ENCODE results near the gene TMOD1. TPM values are rescaled to one million over a fixed set of nuclear protein-coding genes. Genes with fewer than 3 reads are reported as not detected.
"Not testable (repeated sequence)": the region's sequence is repeated elsewhere in the genome, so short reads cannot be mapped to it uniquely, and the experiment has no call there.

TMOD1 gene
- total RNA-seq, 1 experiment from 2014 or later, result not detected

DNA sequence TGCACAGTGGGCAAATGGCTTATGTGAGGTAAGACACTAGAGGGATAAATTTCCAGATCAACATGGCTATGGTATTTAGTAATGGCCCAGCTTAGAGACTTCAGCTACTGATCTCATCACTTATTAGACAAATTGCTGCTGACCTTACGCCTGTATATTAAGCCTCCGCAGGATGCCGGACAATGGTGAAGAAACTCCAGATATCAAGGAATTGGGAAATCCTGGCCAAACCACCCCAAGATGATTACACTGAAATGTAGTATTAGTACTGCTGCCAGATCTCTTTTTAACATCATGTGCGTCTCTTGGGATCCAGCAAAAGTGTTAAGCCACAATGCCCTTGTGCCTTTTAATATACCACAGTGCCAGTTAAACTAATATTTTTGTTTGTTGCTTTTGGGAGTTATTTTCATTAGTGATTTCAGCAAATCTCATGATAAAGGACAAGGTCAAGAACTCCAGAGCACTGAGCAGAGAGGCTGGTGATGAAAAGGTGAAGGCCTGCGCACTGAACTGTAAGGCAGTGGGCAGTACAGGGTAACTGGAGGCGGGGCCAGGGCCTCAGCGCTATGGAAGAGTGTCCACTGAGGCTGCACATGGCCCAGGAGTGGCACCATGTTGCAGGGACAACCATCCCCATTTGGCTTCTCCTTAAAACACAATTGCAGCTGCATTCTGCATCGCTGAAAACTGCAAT lies 99.2 kb downstream of the TMOD1 start:
- Histone ChIP-seq H3K4me1 (replicated peaks) (no peaks in the 10 kb centered on the region), H3K36me3 (peaks cover 20% of the 10 kb centered on the region), H3K27ac (no peak overlapping the region), H3K27me3 (replicated peaks) (no peaks in the 10 kb centered on the region), H3K4me3 (no peak overlapping the region), H3K9me3 (replicated peaks) (no peaks in the 10 kb centered on the region)
- no peak for DNase-seq (ENCODE audit: low read depth in 1 of 2, low spot score in 2 of 2)

DNA sequence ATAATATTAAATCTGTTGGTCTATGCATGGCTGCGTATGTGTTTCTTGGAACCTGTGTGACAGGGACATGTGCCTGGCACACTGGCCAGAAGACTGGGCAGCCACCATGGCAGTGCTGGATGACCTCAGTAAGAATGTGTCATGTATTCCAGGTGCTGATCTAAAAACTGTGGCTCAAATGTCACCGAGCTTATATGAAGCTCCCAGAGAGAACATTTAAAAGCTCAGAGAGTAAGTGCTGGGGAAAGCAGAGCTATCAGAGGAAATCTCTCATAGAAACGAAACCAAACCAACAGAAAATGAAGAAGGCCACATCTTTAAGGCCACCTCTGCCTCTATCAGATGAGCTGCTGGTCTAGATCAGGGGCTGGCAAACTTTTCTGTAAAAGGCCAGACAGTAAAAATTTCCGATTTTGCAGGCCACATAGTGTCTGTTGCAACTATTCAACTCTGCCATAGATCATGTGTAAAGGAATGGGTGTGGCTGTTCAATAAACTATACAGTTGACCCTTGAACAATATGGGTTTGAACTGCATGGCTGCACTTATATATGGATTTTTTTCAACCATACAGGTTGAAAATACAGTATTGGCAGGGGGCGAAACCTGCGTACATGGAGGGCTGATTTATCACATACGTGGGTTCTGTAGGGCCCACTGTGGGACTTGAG lies 99.9 kb downstream of the TMOD1 start:
- Histone ChIP-seq H3K4me1 (replicated peaks) (no peaks in the 10 kb centered on the region), H3K4me3 (no peak overlapping the region), H3K36me3 (peaks cover 20% of the 10 kb centered on the region), H3K27me3 (replicated peaks) (no peaks in the 10 kb centered on the region), H3K27ac (no peak overlapping the region), H3K9me3 (replicated peaks) (no peaks in the 10 kb centered on the region)
- no peak for DNase-seq (ENCODE audit: low read depth in 1 of 2, low spot score in 2 of 2)

DNA sequence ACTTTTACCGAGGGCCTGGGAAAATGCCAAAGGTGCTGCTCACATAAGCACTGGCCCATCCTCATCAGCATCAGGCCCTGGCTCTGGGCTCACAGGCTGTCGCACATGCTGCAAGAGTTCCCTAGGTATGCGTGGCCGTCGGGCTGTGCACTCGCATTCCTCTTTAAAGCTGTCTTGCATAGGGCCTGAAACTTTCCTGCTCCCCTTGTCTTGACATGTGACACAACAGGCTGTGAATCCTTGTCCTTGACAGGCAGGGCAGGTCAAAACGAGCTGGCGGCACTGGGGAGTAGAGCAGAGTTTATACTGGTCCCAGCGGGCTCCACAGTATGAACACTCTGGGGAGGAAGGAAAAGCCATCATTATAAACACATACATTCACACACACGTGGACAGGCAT lies 101.0 kb downstream of the TMOD1 start:
- Histone ChIP-seq H3K36me3 (peaks cover 20% of the 10 kb centered on the region), H3K9me3 (replicated peaks) (no peaks in the 10 kb centered on the region), H3K4me3 (no peak overlapping the region), H3K27me3 (replicated peaks) (no peaks in the 10 kb centered on the region), H3K27ac (no peak overlapping the region), H3K4me1 (replicated peaks) (no peaks in the 10 kb centered on the region)
- DNase-seq (ENCODE audit: low read depth in 1 of 2, low spot score in 2 of 2), result no peak

DNA sequence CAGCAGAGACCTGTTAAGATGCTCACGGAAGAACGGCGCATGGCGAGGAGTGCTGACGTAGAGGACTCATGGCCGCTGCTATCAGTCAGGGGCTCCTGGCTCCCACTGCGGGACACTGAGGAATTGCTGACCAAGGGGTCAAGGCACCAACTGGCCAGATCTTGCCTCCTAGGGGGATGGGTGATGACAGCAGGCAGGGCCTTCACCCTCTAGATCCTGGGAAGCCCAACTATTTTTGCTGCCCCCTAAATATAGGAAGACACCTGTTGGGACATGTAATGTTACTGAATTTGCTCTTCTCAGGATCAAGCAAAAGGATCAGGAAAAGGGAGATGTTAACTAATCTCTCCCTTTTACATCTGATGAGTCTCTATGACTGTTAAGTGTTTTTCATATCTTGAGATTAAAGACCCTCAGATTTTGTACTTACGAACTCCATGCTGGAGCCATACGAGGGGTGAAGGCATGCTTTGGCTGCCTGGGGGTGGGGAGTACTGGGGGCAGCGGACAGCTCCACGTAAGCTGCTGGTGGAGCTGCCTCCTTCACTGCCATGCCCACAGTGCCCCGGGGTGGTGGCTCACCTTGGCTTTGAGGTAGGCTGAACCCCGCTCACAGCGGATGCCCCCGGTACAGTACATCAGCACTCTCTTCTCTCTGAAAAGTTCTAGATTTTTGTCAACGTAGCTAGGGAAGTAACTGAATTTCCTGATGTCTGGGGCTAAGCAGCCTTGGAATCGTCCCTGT lies 103.6 kb downstream of the TMOD1 start:
- Histone ChIP-seq H3K4me3 (no peak overlapping the region), H3K36me3 (peaks cover 20% of the 10 kb centered on the region), H3K27me3 (replicated peaks) (no peaks in the 10 kb centered on the region), H3K9me3 (replicated peaks) (no peaks in the 10 kb centered on the region), H3K27ac (no peak overlapping the region), H3K4me1 (replicated peaks) (no peaks in the 10 kb centered on the region)
- no peak for DNase-seq (ENCODE audit: low read depth in 1 of 2, low spot score in 2 of 2)

DNA sequence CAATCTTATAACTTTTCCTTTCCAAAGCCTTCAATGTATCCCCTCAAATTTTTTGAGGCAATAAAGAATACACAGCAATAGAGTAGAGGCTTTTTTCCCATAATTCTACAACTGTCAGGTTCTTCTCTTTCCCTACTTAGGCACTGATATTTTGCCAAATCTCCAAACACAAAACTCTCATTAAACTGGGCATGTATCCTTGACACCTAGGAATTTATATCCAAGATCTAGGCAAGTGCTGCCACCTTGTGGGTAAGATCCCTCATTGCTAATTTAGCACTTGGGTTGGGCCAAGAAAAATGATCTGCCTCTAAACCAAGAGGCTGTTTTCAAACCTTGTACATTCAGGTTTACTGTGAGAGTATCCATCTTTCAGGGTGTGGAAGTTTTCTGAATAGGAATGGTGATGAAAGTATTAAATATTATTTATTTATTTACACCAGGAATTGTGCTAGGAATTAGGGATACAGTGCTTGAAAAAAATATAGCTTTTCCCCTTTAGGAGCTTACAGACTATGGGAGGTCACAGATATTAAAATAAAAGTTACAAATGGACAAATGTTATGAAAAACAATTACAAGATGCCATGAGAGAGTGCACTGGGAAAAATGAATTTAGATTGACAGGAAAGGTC lies 114.1 kb downstream of the TMOD1 start:
- H3K4me1 ChIP-seq (replicated peaks), result no peaks in the 10 kb centered on the region
- no peaks in the 10 kb centered on the region for H3K9me3 ChIP-seq (replicated peaks)
- H3K36me3 ChIP-seq, result peaks cover 31% of the 10 kb centered on the region
- H3K27me3 ChIP-seq (replicated peaks), result no peaks in the 10 kb centered on the region
- peak in 1 of 2 experiments; percentile 33 for DNase-seq (ENCODE audit: low read depth in 1 of 2, low spot score in 2 of 2)
- no peak overlapping the region for H3K4me3 ChIP-seq
- H3K27ac ChIP-seq, result no peak overlapping the region

DNA sequence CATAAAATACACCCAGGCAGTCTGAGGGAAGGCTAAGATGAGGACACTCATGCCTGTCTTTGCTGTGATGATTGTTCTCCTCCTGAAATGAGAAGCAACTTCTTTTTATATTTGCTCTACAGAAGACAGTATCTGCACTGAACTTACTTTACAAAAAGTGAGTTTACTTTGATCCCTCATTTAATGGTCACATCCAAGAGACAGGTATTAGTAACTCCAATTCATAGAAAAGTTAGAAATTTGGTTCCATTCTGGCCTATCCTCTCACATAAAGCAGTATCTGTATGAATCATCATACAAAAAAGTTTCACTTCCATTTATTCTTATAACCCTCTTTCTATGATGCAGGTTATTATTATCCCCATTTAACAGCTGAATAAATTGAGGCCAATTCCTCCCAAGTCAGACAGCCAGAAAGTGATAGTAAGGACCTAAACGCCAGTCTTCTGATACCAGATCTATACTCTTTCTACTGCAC lies 116.5 kb downstream of the TMOD1 start:
- Histone ChIP-seq H3K27ac (no peak overlapping the region), H3K27me3 (replicated peaks) (no peaks in the 10 kb centered on the region), H3K9me3 (replicated peaks) (no peaks in the 10 kb centered on the region), H3K4me3 (no peak overlapping the region), H3K4me1 (replicated peaks) (no peaks in the 10 kb centered on the region), H3K36me3 (peaks cover 22% of the 10 kb centered on the region)
- no peak for DNase-seq (ENCODE audit: low read depth in 1 of 2, low spot score in 2 of 2)

DNA sequence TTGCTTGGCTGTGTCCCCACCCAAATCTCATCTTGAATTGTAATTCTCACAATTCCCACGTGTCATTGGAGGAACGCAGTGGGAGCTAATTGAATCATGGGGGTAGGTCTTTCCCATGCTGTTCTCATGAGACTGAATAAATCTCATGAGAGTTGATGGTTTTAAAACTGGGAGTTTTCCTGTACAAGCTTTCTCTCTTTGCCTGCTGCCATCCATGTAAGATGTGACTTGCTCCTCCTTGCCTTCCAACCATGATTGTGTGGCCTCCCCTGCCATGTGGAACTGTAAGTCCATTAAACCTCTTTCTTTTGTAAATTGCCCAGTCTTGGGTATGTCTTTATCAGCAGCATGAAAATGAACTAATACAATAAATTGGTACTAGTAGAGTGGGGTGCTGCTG lies 118.6 kb downstream of the TMOD1 start:
- H3K27ac ChIP-seq; H3K9me3 ChIP-seq (replicated peaks); H3K4me1 ChIP-seq (replicated peaks); H3K27me3 ChIP-seq (replicated peaks); H3K4me3 ChIP-seq; DNase-seq (ENCODE audit: low read depth in 1 of 2, low spot score in 2 of 2): not testable (repeated sequence)
- peaks cover 19% of the 10 kb centered on the region for H3K36me3 ChIP-seq

DNA sequence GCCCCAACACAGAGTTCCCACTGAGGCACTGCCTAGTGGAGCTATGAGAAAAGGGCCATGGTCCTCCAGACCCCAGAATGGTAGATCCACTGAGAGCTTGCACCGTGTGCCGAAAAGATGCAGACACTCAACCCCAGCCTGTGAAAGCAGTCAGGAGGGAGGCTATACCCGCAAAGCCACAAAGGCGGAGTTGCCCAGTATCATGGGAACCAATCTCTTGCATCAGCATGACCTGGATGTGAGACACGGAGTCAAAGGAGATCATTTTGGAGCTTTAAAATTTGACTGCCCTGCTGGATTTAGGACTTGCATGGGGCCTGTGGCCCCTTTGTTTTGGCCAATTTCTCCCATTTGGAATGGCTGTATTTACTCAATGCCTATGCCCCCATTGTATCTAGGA lies 121.0 kb downstream of the TMOD1 start:
- not testable (repeated sequence) for DNase-seq (ENCODE audit: low read depth in 1 of 2, low spot score in 2 of 2); H3K4me1 ChIP-seq (replicated peaks); H3K9me3 ChIP-seq (replicated peaks); H3K27me3 ChIP-seq (replicated peaks); H3K27ac ChIP-seq; H3K4me3 ChIP-seq
- peaks cover 20% of the 10 kb centered on the region for H3K36me3 ChIP-seq

DNA sequence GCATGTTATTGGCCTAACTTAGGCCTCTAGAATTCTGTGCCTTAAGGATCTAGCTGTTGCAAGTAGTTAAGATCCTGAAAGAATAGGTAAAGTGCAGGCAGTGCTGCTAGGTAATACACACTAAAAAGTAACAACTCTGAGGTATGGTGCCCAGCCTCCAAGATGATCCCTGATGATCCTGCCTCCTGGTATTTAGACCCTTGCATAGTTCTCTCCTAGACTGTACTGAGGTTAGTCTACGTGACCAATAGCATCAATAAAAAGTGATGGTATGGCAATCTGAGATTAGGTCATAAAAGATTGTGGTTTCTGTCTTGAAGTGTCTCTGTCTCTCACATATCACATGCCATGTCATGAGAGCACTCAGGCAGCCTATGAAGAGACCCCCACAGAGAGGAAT lies 122.5 kb downstream of the TMOD1 start:
- H3K36me3 ChIP-seq, result peaks cover 19% of the 10 kb centered on the region
- H3K4me3 ChIP-seq, result no peak overlapping the region
- no peak for DNase-seq (ENCODE audit: low read depth in 1 of 2, low spot score in 2 of 2)
- no peaks in the 10 kb centered on the region for H3K9me3 ChIP-seq (replicated peaks)
- H3K27me3 ChIP-seq (replicated peaks), result no peaks in the 10 kb centered on the region
- peaks cover 19% of the 10 kb centered on the region for H3K4me1 ChIP-seq (replicated peaks)
- no peak overlapping the region for H3K27ac ChIP-seq

DNA sequence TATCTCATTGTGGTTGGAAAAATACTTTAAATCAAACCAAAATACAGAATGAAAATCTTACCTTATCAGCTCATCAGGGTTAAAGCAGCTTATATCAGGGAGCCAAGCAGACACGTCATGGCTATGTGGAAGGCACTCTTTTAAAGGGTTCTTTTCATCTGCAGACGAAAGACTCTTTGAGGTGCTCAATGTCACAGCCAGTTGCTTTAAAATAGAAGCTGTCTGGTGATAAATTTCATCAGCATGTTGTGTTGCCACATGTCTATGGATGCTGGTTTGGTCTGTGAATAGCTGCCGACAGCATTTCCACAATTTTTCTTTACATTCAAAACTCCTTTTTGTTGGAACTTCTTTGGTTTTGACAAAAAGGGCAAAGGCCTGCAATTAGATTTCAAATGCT lies 124.2 kb downstream of the TMOD1 start:
- no peak overlapping the region for H3K4me3 ChIP-seq
- H3K4me1 ChIP-seq (replicated peaks), result peaks cover 19% of the 10 kb centered on the region
- H3K9me3 ChIP-seq (replicated peaks), result no peaks in the 10 kb centered on the region
- H3K27me3 ChIP-seq (replicated peaks), result no peaks in the 10 kb centered on the region
- no peak for DNase-seq (ENCODE audit: low read depth in 1 of 2, low spot score in 2 of 2)
- H3K36me3 ChIP-seq, result peaks cover 14% of the 10 kb centered on the region
- H3K27ac ChIP-seq, result no peak overlapping the region

DNA sequence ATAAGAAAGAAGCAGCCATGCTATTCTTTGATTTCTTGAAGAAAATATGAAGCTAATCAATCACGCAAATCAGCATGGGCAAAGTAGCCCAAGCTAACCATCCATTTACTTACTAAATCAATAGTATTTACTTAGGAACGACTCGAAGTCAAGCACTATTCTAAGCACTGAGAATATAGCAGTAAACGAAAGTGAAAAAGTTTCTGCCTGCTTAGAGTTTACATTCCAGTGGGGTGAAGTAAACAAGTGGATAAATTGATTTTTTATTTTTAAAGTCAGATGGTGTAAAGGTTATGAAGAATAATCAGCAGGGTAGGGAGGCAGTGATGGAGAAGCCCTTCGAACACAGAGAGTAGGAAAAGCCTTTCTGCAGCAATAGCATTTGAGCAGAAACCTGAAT lies 126.2 kb downstream of the TMOD1 start:
- no peaks in the 10 kb centered on the region for H3K9me3 ChIP-seq (replicated peaks)
- no peaks in the 10 kb centered on the region for H3K27me3 ChIP-seq (replicated peaks)
- no peak for DNase-seq (ENCODE audit: low read depth in 1 of 2, low spot score in 2 of 2)
- H3K4me3 ChIP-seq, result no peak overlapping the region
- H3K27ac ChIP-seq, result no peak overlapping the region
- H3K36me3 ChIP-seq, result peaks cover 12% of the 10 kb centered on the region
- peaks cover 25% of the 10 kb centered on the region for H3K4me1 ChIP-seq (replicated peaks)

DNA sequence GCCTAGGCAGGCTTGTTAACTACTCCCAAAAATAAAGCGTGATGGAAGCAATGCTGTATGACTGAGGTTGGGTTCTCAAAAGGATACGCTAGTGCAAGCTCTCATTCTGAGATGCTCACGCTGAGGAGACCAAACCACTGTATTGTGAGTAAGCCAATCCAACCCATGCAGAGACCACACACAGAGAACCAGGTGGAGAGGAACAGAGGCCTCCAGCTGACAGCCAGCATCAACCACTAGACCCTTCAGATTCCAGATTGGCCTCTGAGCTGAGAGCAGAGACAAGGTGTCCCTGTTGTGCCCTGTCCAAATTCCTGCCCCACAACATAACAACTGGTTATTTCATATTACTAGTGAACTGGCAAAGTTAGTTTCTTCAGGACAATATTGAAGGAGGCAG lies 127.2 kb downstream of the TMOD1 start:
- Histone ChIP-seq H3K27ac (no peak overlapping the region), H3K36me3 (peaks cover 12% of the 10 kb centered on the region), H3K4me3 (no peak overlapping the region), H3K4me1 (replicated peaks) (peaks cover 25% of the 10 kb centered on the region), H3K9me3 (replicated peaks) (no peaks in the 10 kb centered on the region), H3K27me3 (replicated peaks) (no peaks in the 10 kb centered on the region)
- peak in 1 of 2 experiments; percentile 47 for DNase-seq (ENCODE audit: low read depth in 1 of 2, low spot score in 2 of 2)

DNA sequence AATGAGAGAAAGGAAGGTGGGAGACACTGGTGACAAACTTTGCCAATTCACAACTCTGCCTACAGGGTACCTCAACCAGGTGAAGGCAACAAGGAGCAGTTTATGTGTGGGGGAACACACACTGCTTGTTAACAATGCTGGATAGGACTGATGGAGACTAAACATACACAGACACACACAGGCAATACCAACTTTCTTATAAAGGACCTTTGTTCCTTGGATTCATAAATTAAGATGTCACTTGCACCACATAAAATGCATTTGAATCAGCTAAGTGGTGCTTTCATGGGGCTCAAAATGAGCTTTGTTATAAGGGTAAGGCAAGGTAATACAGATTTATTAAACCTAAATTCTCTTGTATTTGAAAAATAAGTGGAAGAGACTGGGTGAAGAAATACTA lies 127.7 kb downstream of the TMOD1 start:
- H3K36me3 ChIP-seq, result peaks cover 14% of the 10 kb centered on the region
- H3K4me3 ChIP-seq, result no peak overlapping the region
- no peak overlapping the region for H3K27ac ChIP-seq
- H3K27me3 ChIP-seq (replicated peaks), result no peaks in the 10 kb centered on the region
- peaks cover 25% of the 10 kb centered on the region for H3K4me1 ChIP-seq (replicated peaks)
- H3K9me3 ChIP-seq (replicated peaks), result no peaks in the 10 kb centered on the region
- DNase-seq (ENCODE audit: low read depth in 1 of 2, low spot score in 2 of 2), result no peak

DNA sequence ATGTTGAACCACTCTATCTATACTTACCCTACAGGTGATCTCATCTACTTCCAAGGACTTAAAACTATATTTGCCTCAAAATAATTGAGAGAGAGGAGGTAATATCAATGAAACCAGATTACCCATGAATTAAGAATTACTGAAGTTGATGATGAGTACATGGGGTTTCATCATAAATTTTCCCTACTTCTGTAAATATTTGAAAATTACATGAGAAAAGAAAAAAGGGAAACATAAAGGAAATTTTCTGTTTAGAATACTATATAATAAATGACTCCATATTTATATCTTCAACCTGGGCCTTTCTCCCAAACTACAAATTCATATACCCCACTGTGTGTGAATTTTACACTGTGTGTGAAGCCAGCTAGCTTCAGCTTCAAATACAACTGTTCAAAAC lies 129.1 kb downstream of the TMOD1 start:
- H3K36me3 ChIP-seq, result peaks cover 6% of the 10 kb centered on the region
- no peaks in the 10 kb centered on the region for H3K9me3 ChIP-seq (replicated peaks)
- H3K27ac ChIP-seq, result no peak overlapping the region
- H3K4me1 ChIP-seq (replicated peaks), result peaks cover 25% of the 10 kb centered on the region
- no peak overlapping the region for H3K4me3 ChIP-seq
- no peaks in the 10 kb centered on the region for H3K27me3 ChIP-seq (replicated peaks)
- DNase-seq (ENCODE audit: low read depth in 1 of 2, low spot score in 2 of 2), result no peak

Data from SJSA1 (cell line).